Neutrophil (primary cell): ENCODE results near the gene KLRF1.

Source experiments
- H3K27ac ChIP-seq: fragments of 200-600 bp; sonication (generic); 2 replicates; pipeline ENCODE4 v1.5.1; 2016; ENCODE audit warnings: mild to moderate bottlenecking, moderate library complexity
- H3K27me3 ChIP-seq: fragments of 200-600 bp; sonication (generic); 2 replicates; pipeline ENCODE4 v1.6.0; 2016; ENCODE audit warnings: mild to moderate bottlenecking
- H3K36me3 ChIP-seq: fragments of 200-600 bp; sonication (generic); 2 replicates; pipeline ENCODE4 v1.5.1; 2017
- H3K4me1 ChIP-seq, 2 experiments: fragments of 200-600 bp in 1 of 2; sonication (generic) in 1 of 2; 1 replicate in 1 of 2; 2 replicates in 1 of 2; pipeline versions ENCODE4 v1.5.1 to v1.6.1; 2013 to 2016; ENCODE audit warnings: low read depth in 1 of 2, low read length in 1 of 2, mild to moderate bottlenecking in 1 of 2, moderate library complexity in 1 of 2; ENCODE audit not compliant: control insufficient read depth in 1 of 2, insufficient read depth in 1 of 2
- H3K4me3 ChIP-seq, 2 experiments: fragments of 200-600 bp in 1 of 2; sonication (generic) in 1 of 2; 1 replicate in 1 of 2; 2 replicates in 1 of 2; pipeline ENCODE4 v1.5.1; 2013 to 2016; ENCODE audit warnings: low read depth in 1 of 2, low read length in 1 of 2, mild to moderate bottlenecking in 1 of 2, moderate library complexity in 1 of 2
- H3K9me3 ChIP-seq: fragments of 200-600 bp; sonication (generic); 2 replicates; pipeline ENCODE4 v1.5.1; 2016
- CTCF ChIP-seq: fragments of 200-600 bp; sonication (generic); IDR thresholded peaks from 2 replicates; pipeline ENCODE4 v1.5.1; 2016; ENCODE audit warnings: antibody characterized with exemption

The KLRF1 gene

GRCh38 chr12:9829982-9830381, 2.7 kb downstream of the KLRF1 start:
- H3K4me1 ChIP-seq = no peaks in the 10 kb centered on the region

GRCh38 chr12:9831720-9832119, 4.4 kb downstream of the KLRF1 start:
- Histone ChIP-seq H3K27me3 (no peaks in the 10 kb centered on the region), H3K27ac (no peak overlapping the region), H3K4me3 (no peak overlapping the region), H3K4me1 (no peaks in the 10 kb centered on the region), H3K9me3 (no peaks in the 10 kb centered on the region), H3K36me3 (no peaks in the 10 kb centered on the region)
- no peak for TF ChIP-seq CTCF

More at GRCh38 chr12:9829982-9830381, 2.7 kb downstream of the KLRF1 start:
- Histone ChIP-seq H3K4me3 (no peak overlapping the region), H3K9me3 (no peaks in the 10 kb centered on the region), H3K36me3 (no peaks in the 10 kb centered on the region), H3K27ac (no peak overlapping the region), H3K27me3 (no peaks in the 10 kb centered on the region)
- no peak for TF ChIP-seq CTCF

- H3K4me1 ChIP-seq = no peaks in the 10 kb centered on the region
- TF ChIP-seq CTCF = no peak
- no peaks in the 10 kb centered on the region for H3K27me3 ChIP-seq
- H3K27ac ChIP-seq = no peak overlapping the region
- no peaks in the 10 kb centered on the region for H3K36me3 ChIP-seq
- no peak overlapping the region for H3K4me3 ChIP-seq
- H3K9me3 ChIP-seq = no peaks in the 10 kb centered on the region
These were observed 16.1 kb downstream of the KLRF1 start for GRCh38 chr12:9843407-9843806.

- H3K36me3 ChIP-seq = peaks cover 21% of the 10 kb centered on the region
- no peaks in the 10 kb centered on the region for H3K4me1 ChIP-seq
- TF ChIP-seq CTCF = no peak
These were observed 21.6 kb downstream of the KLRF1 start for GRCh38 chr12:9848899-9849298.

GRCh38 chr12:9851050-9851449, 23.8 kb downstream of the KLRF1 start:
- H3K36me3 ChIP-seq = peaks cover 34% of the 10 kb centered on the region
- H3K27me3 ChIP-seq = no peaks in the 10 kb centered on the region
- no peak overlapping the region for H3K4me3 ChIP-seq
- H3K4me1 ChIP-seq = peaks cover 1 to 2% of the 10 kb centered on the region in 2 experiments
- no peak overlapping the region for H3K27ac ChIP-seq
- H3K9me3 ChIP-seq = no peaks in the 10 kb centered on the region
- TF ChIP-seq CTCF = no peak

More at GRCh38 chr12:9848899-9849298, 21.6 kb downstream of the KLRF1 start:
- H3K4me3 ChIP-seq = no peak overlapping the region
- H3K9me3 ChIP-seq = no peaks in the 10 kb centered on the region
- H3K27ac ChIP-seq = no peak overlapping the region
- H3K27me3 ChIP-seq = no peaks in the 10 kb centered on the region

GRCh38 chr12:9851927-9852326, 24.6 kb downstream of the KLRF1 start:
- TF ChIP-seq CTCF = no peak
- peaks cover 10 to 11% of the 10 kb centered on the region in 2 experiments for H3K4me1 ChIP-seq
- H3K4me3 ChIP-seq = no peak overlapping the region
- H3K27ac ChIP-seq = no peak overlapping the region
- peaks cover 34% of the 10 kb centered on the region for H3K36me3 ChIP-seq
- H3K9me3 ChIP-seq = no peaks in the 10 kb centered on the region
- H3K27me3 ChIP-seq = no peaks in the 10 kb centered on the region
